NCI-H2196 treated with DMSO at 0.1 percent for 48 hours (cell line): ENCODE data around the gene ACSL6.

Source experiments
- DNase-seq: peaks from one replicate; lab custom pipeline; 2025; ENCODE audit not compliant: unreplicated experiment; lab: John Stamatoyannopoulos, UW

Gene ACSL6

GRCh38 chr5:132001647-132002561, 9.6 kb downstream of the ACSL6 start:
- no peak for DNase-seq

- no peak for DNase-seq
These were observed 10.6 kb downstream of the ACSL6 start for GRCh38 chr5:132000677-132001453.

- DNase-seq, result no peak
These were observed 11.3 kb downstream of the ACSL6 start for GRCh38 chr5:132000241-132000490.

GRCh38 chr5:131999441-132000240, 11.8 kb downstream of the ACSL6 start:
- no peak for DNase-seq

GRCh38 chr5:131999041-131999440, 12.4 kb downstream of the ACSL6 start:
- DNase-seq, result no peak

- no peak for DNase-seq
These were observed 12.9 kb downstream of the ACSL6 start for GRCh38 chr5:131998431-131999040.

- DNase-seq, result no peak
These were observed 13.7 kb downstream of the ACSL6 start for GRCh38 chr5:131997727-131998117.

- DNase-seq, result no peak
These were observed 14.3 kb downstream of the ACSL6 start for GRCh38 chr5:131997026-131997726.

GRCh38 chr5:131996210-131997025, 15.0 kb downstream of the ACSL6 start:
- no peak for DNase-seq

GRCh38 chr5:131994533-131995226, 16.8 kb downstream of the ACSL6 start:
- DNase-seq, result no peak

- DNase-seq, result no peak
These were observed 17.4 kb downstream of the ACSL6 start for GRCh38 chr5:131994090-131994489.

GRCh38 chr5:131993676-131994075, 17.8 kb downstream of the ACSL6 start:
- DNase-seq, result no peak

GRCh38 chr5:131992370-131992769, 19.1 kb downstream of the ACSL6 start:
- DNase-seq, result no peak

- no peak for DNase-seq
These were observed 19.7 kb downstream of the ACSL6 start for GRCh38 chr5:131991593-131992324.

GRCh38 chr5:131990716-131991115, 20.7 kb downstream of the ACSL6 start:
- no peak for DNase-seq

- no peak for DNase-seq
These were observed 22.9 kb downstream of the ACSL6 start for GRCh38 chr5:131988601-131989000.

- no peak for DNase-seq
These were observed 24.2 kb downstream of the ACSL6 start for GRCh38 chr5:131987251-131987650.

GRCh38 chr5:131986161-131986912, 25.1 kb downstream of the ACSL6 start:
- DNase-seq, result no peak
